Thyroid gland (tissue), 4 donors: Measurements from ENCODE around the gene SND1.

Source experiments
- CTCF ChIP-seq, 6 experiments: fragments of 200-600 bp in 3 of 6; fragments of 450-650 bp in 3 of 6; sonication (generic) in 3 of 6; IDR thresholded peaks; one replicate each; pipeline ENCODE4 v1.5.1; 2016 to 2019; ENCODE audit warnings: antibody characterized with exemption in 6 of 6, mild to moderate bottlenecking in 2 of 6, inconsistent platforms in 1 of 6, moderate library complexity in 1 of 6
- POLR2A ChIP-seq, 2 donors: fragments of 450-650 bp; IDR thresholded peaks; one replicate each; pipeline ENCODE4 v1.6.1; 2017; ENCODE audit warnings: antibody characterized with exemption in 2 of 2, mild to moderate bottlenecking in 2 of 2, moderate library complexity in 1 of 2

GRCh38 chr7:128115821-128116723 is 464.1 kb downstream of the SND1 start:
- TF ChIP-seq CTCF (IDR thresholded peaks at IDR 0.05): no peak
- no peak for TF ChIP-seq POLR2A (IDR thresholded peaks at IDR 0.05)
